Stimulated activated naive B cell treated with anti-CD40 and anti-IgM and Interleukin-4, amounts not matched to agents 10 μg/mL and 1 μg/mL and 100 μg/mL, for 72 hours (primary cell): ENCODE results near the gene RORC.
A peak's percentile ranks its signal among the peaks of the same experiment; 100 is the strongest.
"Not testable (repeated sequence)": the region's sequence is repeated elsewhere in the genome, so short reads cannot be mapped to it uniquely, and the experiment has no call there.

ENCODE experiments used
- ATAC-seq, 2 donors: fragments of 150-1000 bp; cut with Tn5 transposase; replicated peaks; 2 replicates each; pipeline ENCODE4 v1.10.0; 2021; ENCODE audit warnings: moderate library complexity in 1 of 2
- DNase-seq: peaks from one replicate; pipeline ENCODE4 v3.0.0; 2021
- H3K27ac Mint-ChIP-seq: one replicate; pipeline ENCODE4 v1.8.0; 2022; ENCODE audit warnings: mild to moderate bottlenecking, mixed read lengths
- H3K27me3 Mint-ChIP-seq, 2 donors: one replicate each; pipeline ENCODE4 v1.8.0; 2022; ENCODE audit warnings: mixed read lengths in 2 of 2
- H3K36me3 Mint-ChIP-seq, 2 donors: one replicate each; pipeline ENCODE4 v1.8.0; 2022; ENCODE audit warnings: mixed read lengths in 2 of 2, mild to moderate bottlenecking in 1 of 2
- H3K4me1 Mint-ChIP-seq, 2 donors: one replicate each; pipeline ENCODE4 v1.8.0; 2022; ENCODE audit warnings: mixed read lengths in 2 of 2, mild to moderate bottlenecking in 1 of 2
- H3K4me3 Mint-ChIP-seq, 2 donors: one replicate each; pipeline ENCODE4 v1.8.0; 2022; ENCODE audit warnings: mild to moderate bottlenecking in 2 of 2, mixed read lengths in 2 of 2, moderate library complexity in 1 of 2
- H3K9me3 Mint-ChIP-seq, 2 donors: one replicate each; pipeline ENCODE4 v1.8.0; 2022; ENCODE audit warnings: mixed read lengths in 2 of 2, mild to moderate bottlenecking in 1 of 2

Gene RORC

DNA sequence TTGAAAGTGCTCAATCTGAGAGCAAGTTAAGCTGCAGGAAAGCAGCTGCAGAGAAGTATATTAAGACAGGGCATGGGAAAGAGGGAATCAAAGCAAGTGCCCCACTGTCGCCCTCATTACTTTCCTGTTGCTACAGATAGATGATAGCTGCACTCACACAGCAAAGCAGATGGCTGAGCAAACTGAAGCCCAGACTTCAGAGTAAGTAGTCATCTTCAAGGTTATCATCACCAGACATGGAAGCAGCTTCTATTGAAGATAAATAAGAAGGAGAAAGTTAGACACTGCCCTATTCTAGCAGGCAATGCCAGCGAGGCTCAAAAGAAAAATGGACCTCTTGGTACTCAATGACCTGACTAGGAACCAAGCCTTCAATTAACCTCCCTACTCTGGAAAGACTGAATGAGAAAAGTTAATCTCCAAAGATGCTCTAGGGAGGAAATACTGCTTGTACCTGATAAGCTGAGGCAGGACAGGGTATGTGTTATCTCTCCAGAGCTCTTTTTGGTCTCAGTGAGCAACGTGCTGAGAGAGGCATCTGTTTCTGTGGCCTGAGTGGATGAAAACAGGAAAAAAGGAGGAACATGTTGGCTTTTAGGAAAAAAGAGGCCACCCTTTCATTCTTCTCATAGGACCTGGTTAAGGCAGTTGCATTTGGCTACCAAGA is 57.2 kb downstream of the RORC start:
- Mint-ChIP-seq H3K4me3 (no peak overlapping the region), H3K27me3 (no peaks in the 10 kb centered on the region), H3K27ac (no peak overlapping the region), H3K36me3 (peaks cover 21 to 41% of the 10 kb centered on the region in 2 donors), H3K9me3 (no peaks in the 10 kb centered on the region), H3K4me1 (no peaks in the 10 kb centered on the region)
- no peak for DNase-seq
- no peak for ATAC-seq

DNA sequence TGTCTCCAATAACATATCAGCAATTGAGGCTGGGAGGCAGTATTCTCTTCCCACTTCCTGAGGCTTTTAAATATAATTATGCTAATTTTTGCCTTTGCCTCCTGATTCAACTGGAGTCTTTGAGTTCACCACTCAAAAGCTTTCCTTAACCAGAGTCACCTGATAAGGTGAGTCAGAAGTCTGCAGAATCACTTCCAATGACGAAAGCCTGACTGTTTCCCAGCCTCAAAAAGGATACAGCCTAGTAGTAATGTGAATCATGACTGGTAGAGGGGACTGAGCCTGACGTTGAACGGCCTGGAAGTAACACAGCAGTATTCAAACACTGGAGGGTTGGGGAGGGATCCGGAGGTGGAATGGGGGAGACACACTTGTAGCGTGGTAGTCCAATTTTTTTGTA is 57.9 kb downstream of the RORC start:
- DNase-seq = no peak
- no peaks in the 10 kb centered on the region for H3K27me3 Mint-ChIP-seq
- H3K27ac Mint-ChIP-seq = no peak overlapping the region
- ATAC-seq = no peak
- H3K4me3 Mint-ChIP-seq = no peak overlapping the region
- no peaks in the 10 kb centered on the region for H3K4me1 Mint-ChIP-seq
- H3K36me3 Mint-ChIP-seq = peaks cover 17 to 35% of the 10 kb centered on the region in 2 donors
- no peaks in the 10 kb centered on the region for H3K9me3 Mint-ChIP-seq

DNA sequence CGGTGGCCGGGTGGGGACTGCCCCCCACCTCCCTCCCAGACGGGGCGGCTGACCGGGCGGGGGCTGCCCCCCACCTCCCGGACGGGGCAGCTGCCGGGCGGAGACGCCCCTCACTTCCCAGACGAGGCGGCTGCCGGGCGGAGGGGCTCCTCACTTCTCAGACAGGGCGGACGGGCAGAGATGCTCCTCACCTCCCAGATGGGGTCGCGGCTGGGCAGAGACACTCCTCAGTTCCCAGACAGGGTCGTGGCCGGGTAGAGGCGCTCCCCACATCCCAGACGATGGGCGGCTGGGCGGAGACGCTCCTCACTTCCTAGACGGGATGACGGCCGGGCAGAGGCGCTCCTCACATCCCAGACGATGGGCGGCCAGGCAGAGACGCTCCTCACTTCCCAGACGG is 62.3 kb downstream of the RORC start:
- not testable (repeated sequence) for H3K9me3 Mint-ChIP-seq, H3K4me3 Mint-ChIP-seq, H3K27me3 Mint-ChIP-seq, ATAC-seq, DNase-seq, H3K27ac Mint-ChIP-seq, H3K4me1 Mint-ChIP-seq
- peaks cover 0 to 11% of the 10 kb centered on the region in 2 donors for H3K36me3 Mint-ChIP-seq

DNA sequence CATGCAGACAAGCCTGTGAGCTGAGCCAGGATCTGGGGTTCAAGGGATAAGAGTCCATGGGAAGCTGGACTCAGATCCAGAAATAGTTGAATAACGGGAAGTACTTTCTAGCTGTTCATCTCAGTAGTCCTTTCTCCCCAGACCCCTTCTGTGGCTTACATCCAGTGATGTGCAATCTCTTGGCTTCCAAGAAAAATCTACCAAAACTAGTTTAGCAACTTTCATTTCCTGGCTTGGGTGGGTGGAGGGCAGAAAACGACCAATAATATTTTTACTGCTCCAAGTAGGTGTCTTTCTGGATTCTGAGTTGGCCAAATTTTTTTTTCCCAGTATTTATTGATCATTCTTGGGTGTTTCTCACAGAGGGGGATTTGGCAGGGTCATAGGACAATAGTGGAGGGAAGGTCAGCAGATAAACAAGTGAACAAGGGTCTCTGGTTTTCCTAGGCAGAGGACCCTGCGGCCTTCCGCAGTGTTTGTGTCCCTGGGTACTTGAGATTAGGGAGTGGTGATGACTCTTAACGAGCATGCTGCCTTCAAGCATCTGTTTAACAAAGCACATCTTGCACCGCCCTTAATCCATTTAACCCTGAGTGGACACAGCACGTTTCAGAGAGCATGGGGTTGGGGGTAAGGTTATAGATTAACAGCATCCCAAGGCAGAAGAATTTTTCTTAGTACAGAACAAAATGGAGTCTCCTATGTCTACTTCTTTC is 63.1 kb downstream of the RORC start:
- DNase-seq, H3K27ac Mint-ChIP-seq, H3K36me3 Mint-ChIP-seq: not testable (repeated sequence)

DNA sequence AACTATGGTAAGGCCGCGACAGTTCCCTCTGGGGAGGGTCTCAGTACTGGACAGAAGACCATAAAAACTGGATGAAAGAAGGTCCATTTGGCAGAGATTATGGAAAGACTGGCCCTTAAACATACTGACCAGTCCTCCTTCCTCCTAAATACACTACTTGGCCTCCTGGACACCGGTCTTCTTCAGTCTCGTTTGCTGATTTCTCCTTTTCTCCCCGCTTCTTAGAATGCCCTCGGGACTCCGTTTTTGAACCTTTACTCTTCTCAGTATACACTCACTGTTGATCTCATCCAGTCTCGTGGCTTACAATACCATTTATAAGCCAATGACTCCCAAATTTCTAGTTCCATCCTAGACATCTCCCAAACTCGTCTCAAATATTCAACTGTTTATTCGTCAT is 67.6 kb downstream of the RORC start:
- DNase-seq (no peak), ATAC-seq (no peak)
- peak overlapping the region; percentile 98 for H3K27ac Mint-ChIP-seq
- peaks cover 8 to 30% of the 10 kb centered on the region in 2 donors for H3K4me1 Mint-ChIP-seq
- H3K27me3 Mint-ChIP-seq = peaks cover 0 to 3% of the 10 kb centered on the region in 2 donors
- H3K9me3 Mint-ChIP-seq = no peaks in the 10 kb centered on the region
- H3K36me3 Mint-ChIP-seq = peaks cover 24 to 27% of the 10 kb centered on the region in 2 donors
- peak overlapping the region; percentile 96 to 99 for H3K4me3 Mint-ChIP-seq

More for the DNA sequence above, 63.1 kb downstream of the RORC start:
- not testable (repeated sequence) for H3K27me3 Mint-ChIP-seq, H3K9me3 Mint-ChIP-seq, H3K4me1 Mint-ChIP-seq, H3K4me3 Mint-ChIP-seq, ATAC-seq

DNA sequence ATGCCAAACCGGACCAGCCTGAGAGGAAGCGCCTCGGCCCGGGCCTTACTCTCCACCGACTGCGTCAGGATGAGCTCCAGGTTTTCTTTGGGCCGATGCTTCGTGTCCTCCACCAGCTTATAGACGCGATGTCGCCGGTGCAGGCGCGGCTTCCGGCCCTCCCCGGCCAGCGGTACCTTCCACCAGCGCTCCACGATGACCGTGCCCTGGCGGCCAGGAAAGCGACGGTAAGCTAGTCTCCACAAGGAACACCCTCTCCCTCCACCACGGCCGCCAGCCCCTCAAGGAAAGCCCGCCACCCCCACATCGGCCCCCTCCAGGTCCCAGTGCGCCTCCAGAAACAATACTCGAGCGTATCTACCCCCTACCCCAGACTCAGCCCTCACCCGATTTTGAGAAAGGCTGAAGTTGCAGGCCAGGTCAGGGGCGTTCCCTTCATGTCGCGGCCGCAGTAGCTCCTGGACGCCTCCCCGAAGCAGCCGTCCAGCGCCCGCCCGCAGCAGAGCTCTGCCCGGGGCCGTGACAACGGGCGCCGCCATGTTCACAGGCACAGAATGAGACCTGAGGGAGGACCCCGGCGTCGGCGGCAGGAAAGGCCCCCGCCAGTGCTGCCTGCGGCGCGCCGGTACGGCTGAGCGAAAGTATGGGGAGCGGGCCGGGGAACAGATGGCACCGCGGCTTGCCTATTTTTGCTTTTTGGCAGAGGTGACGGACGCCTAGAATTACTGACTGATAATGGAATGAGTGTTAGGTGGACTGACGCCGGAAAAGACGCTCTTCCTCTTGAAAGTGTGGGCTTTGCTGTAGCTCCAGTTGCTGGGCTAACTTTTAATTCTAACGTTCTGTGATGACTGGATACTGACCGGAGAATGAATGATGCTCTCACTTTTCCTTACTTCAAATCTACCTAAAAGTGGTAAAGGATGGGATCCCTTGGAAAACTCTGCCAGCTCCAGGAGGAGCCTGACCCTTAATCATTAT is 68.4 kb downstream of the RORC start, which contains the start of gene MRPL9:
TSS of gene MRPL9 (minus strand) at position 556 of the 981 bp plus-strand sequence. CDS start at position 539, 17 bp downstream.
- peak; percentile 99 to 100 for ATAC-seq
- H3K4me3 Mint-ChIP-seq = peak within 1 kb of the TSS; percentile 96 to 99
- DNase-seq = peak; percentile 87
- H3K4me1 Mint-ChIP-seq = peaks cover 8 to 30% of the 10 kb centered on the region in 2 donors
- peaks cover 24 to 27% of the 10 kb centered on the region in 2 donors for H3K36me3 Mint-ChIP-seq
- no peaks in the 10 kb centered on the region for H3K9me3 Mint-ChIP-seq
- peaks cover 0 to 3% of the 10 kb centered on the region in 2 donors for H3K27me3 Mint-ChIP-seq
- H3K27ac Mint-ChIP-seq = peak within 1 kb of the TSS; percentile 98

DNA sequence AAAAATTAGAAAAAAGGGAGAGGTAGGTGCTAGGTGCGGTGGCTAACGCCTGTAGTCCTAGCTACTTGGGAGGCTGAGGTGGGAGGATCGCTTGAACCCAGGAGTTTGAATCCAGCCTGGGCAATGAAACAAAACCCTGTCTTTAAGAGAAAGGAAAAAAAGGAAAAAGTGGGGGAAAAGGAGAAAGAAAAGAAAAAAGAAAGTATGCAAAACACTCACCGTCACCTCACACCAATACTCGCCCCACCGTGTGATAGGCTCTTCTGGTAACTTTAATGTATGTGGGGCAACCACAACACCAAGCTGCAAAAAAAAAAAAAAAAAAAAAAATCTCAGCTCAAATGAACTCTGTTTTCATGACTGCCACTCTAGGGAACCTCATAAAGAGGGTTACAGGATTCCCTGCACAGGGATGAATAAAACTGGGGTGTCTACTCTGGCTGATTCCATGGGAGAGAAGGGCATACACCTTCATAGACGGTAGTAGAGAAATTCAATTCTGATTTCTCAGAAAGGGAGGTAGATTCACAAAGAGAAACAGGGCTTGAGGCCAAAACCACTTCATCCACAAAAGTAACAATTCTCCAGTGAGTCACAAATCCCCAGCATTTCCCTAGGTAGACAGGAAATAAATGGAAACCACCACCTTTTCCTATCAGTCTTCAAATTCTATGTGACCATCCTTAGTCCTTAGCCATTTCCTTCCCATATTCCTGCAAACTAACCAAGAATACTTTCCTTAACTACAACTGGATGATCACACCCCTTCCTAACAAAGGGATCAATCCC is 70.8 kb downstream of the RORC start:
- no peaks in the 10 kb centered on the region for H3K27me3 Mint-ChIP-seq
- no peak for DNase-seq
- H3K4me1 Mint-ChIP-seq = peaks cover 9 to 30% of the 10 kb centered on the region in 2 donors
- H3K4me3 Mint-ChIP-seq = no peak overlapping the region
- ATAC-seq = no peak
- H3K27ac Mint-ChIP-seq = no peak overlapping the region
- H3K36me3 Mint-ChIP-seq = peaks cover 34 to 42% of the 10 kb centered on the region in 2 donors
- no peaks in the 10 kb centered on the region for H3K9me3 Mint-ChIP-seq

DNA sequence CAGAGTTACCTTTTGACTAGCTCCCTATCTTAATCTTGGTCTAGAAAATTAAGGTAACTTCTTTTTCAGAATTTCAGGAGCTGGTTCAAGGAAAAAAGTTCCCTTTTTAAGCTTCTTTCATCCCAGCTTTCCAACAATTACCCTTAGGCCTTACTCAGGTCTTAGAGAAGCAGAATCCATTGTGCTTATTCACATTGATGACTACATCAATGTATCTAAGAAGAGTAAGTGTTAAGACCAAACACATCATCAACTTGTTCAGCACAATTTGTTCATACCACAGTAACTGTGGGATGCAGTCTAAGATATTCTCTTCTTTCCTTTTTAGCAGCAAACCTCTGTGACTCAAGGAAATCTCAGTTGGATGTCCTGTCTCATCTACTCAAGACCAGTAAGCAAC is 72.4 kb downstream of the RORC start:
- no peaks in the 10 kb centered on the region for H3K27me3 Mint-ChIP-seq
- H3K4me3 Mint-ChIP-seq = no peak overlapping the region
- DNase-seq = no peak
- H3K27ac Mint-ChIP-seq = no peak overlapping the region
- no peak for ATAC-seq
- H3K36me3 Mint-ChIP-seq = peaks cover 39 to 48% of the 10 kb centered on the region in 2 donors
- no peaks in the 10 kb centered on the region for H3K9me3 Mint-ChIP-seq
- peaks cover 7 to 28% of the 10 kb centered on the region in 2 donors for H3K4me1 Mint-ChIP-seq

DNA sequence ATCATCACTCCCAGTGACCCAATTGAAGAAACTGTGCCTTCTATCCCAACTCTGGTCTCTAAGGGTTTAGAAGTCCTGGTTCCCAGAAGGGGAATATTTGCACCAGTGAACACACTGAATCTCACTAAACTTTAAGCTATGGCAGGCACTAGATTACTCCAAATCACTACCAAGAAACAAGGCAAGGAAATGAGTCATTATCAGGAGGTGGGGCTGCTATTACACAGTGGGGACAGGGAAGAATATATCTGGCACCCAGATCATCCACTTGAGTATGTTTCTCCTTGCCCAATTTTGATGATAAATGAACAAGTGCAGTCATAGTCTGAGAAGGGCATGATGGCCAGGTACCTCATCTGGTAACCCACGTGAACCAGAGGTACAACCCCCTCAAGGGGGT is 75.3 kb downstream of the RORC start:
- Mint-ChIP-seq H3K27me3 (peaks cover 9 to 10% of the 10 kb centered on the region in 2 donors), H3K4me1 (peaks cover under 1 to 1% of the 10 kb centered on the region in 2 donors), H3K36me3 (peaks cover 37 to 46% of the 10 kb centered on the region in 2 donors), H3K9me3 (no peaks in the 10 kb centered on the region), H3K4me3 (no peak overlapping the region), H3K27ac (peak overlapping the region; percentile 38)
- DNase-seq (no peak), ATAC-seq (no peak)
